OCI-LY7 (cell line): ENCODE measurements around the gene GOLIM4.

ENCODE experiments used
- CTCF ChIP-seq: fragments of 200-600 bp; sonication (generic); conservative IDR thresholded peaks from 2 replicates; pipeline ENCODE4 v1.5.1; 2014; ENCODE audit warnings: mild to moderate bottlenecking, antibody characterized with exemption, low read length, moderate library complexity, mixed read lengths
- EZH2phosphoT487 ChIP-seq: fragments of 200-600 bp; sonication (generic); IDR thresholded peaks from 2 replicates; pipeline ENCODE4 v1.6.1; 2018; ENCODE audit warnings: low read depth, borderline replicate concordance, mild to moderate bottlenecking, mixed run types, antibody characterized with exemption, low read length, moderate library complexity, mixed read lengths

DNA sequence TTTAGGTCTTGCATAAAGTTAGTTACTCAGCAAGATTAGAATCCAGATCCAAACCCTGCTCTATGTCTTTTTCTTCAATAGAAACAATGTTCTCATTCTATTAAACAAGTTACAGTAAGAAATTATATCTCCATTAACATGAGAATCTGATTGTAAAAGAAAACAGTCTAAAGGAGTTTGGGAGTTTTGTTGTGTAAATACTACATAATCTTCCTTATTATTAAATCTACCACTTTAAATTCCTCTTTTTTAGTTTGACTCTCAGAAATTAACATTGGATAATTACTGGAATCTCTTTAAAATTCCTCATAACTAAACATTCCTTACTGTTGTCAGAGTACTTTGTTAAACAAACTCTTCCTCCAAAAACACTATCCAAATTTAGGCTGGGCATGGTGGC, 1.7 kb upstream of the GOLIM4 start:
- no peak for TF ChIP-seq CTCF
- no peak for TF ChIP-seq EZH2phosphoT487
